WERI-Rb-1 (cell line): ENCODE data around the gene GET3.
A peak's percentile ranks its signal among the peaks of the same experiment; 100 is the strongest.

Source experiments
- DNase-seq: peaks from one replicate; pipeline ENCODE4 v3.0.0-alpha.2; 2020
- H3K27ac ChIP-seq: fragments of 250-450 bp; sonication (Bioruptor Pico); 2 replicates; pipeline ENCODE4 v1.5.1; 2020; ENCODE audit warnings: mild to moderate bottlenecking, moderate library complexity
- H3K27me3 ChIP-seq: fragments of 250-450 bp; sonication (Bioruptor Pico); 2 replicates; pipeline ENCODE4 v1.5.1; 2021; ENCODE audit warnings: mild to moderate bottlenecking, low read depth, moderate library complexity; ENCODE audit not compliant: insufficient read depth, severe bottlenecking
- H3K36me3 ChIP-seq: fragments of 250-450 bp; sonication (Bioruptor Pico); 2 replicates; pipeline ENCODE4 v1.5.1; 2020; ENCODE audit warnings: mild to moderate bottlenecking, moderate library complexity
- H3K4me3 ChIP-seq: 2 replicates; pipeline ENCODE4 v1.5.1; 2011; ENCODE audit warnings: low read depth, mild to moderate bottlenecking, control low read depth, low read length
- H3K9me3 ChIP-seq: fragments of 250-450 bp; sonication (Bioruptor Pico); 2 replicates; pipeline ENCODE4 v1.5.1; 2021; ENCODE audit warnings: mild to moderate bottlenecking, moderate library complexity; ENCODE audit not compliant: severe bottlenecking
- CTCF ChIP-seq: IDR thresholded peaks from 2 replicates; pipeline ENCODE4 v1.5.1; 2011; ENCODE audit warnings: low read depth, mild to moderate bottlenecking, control low read depth, inconsistent platforms, low read length

GET3 gene

GRCh38 chr19:12782174-12782423 lies 44.8 kb downstream of the GET3 start:
- H3K36me3 ChIP-seq = no peaks in the 10 kb centered on the region
- H3K9me3 ChIP-seq = no peaks in the 10 kb centered on the region
- peak overlapping the region; percentile 56 for H3K4me3 ChIP-seq
- TF ChIP-seq CTCF = no peak
- H3K27ac ChIP-seq = peak overlapping the region; percentile 96
- no peak for DNase-seq
- no peaks in the 10 kb centered on the region for H3K27me3 ChIP-seq

GRCh38 chr19:12782424-12783290 lies 45.4 kb downstream of the GET3 start:
- Histone ChIP-seq H3K9me3 (no peaks in the 10 kb centered on the region), H3K27me3 (no peaks in the 10 kb centered on the region), H3K27ac (peak overlapping the region; percentile 96), H3K4me3 (peak overlapping the region; percentile 56), H3K36me3 (no peaks in the 10 kb centered on the region)
- peak; percentile 87 for DNase-seq
- peak; percentile 43 for TF ChIP-seq CTCF

- TF ChIP-seq CTCF = no peak
- Histone ChIP-seq H3K27ac (peak overlapping the region; percentile 96), H3K9me3 (no peaks in the 10 kb centered on the region), H3K36me3 (no peaks in the 10 kb centered on the region), H3K4me3 (peak overlapping the region; percentile 56), H3K27me3 (no peaks in the 10 kb centered on the region)
- no peak for DNase-seq
These were observed 46.1 kb downstream of the GET3 start for GRCh38 chr19:12783291-12783848.

- Histone ChIP-seq H3K27ac (peak overlapping the region; percentile 96), H3K4me3 (no peak overlapping the region)
- no peak for DNase-seq
These were observed 46.6 kb downstream of the GET3 start for GRCh38 chr19:12783849-12784393.

GRCh38 chr19:12784394-12784870 lies 47.1 kb downstream of the GET3 start:
- Histone ChIP-seq H3K36me3 (no peaks in the 10 kb centered on the region), H3K9me3 (no peaks in the 10 kb centered on the region), H3K27me3 (no peaks in the 10 kb centered on the region), H3K4me3 (no peak overlapping the region), H3K27ac (peak overlapping the region; percentile 96)
- no peak for DNase-seq
- TF ChIP-seq CTCF = no peak

More at GRCh38 chr19:12783849-12784393, 46.6 kb downstream of the GET3 start:
- H3K9me3 ChIP-seq = no peaks in the 10 kb centered on the region
- no peak for TF ChIP-seq CTCF
- no peaks in the 10 kb centered on the region for H3K36me3 ChIP-seq
- H3K27me3 ChIP-seq = no peaks in the 10 kb centered on the region
